Embryonic facial prominence (tissue), 1 donor: ENCODE measurements around the gene ADRA1B.

Experiments
- DNase-seq: peaks from one replicate; pipeline ENCODE4 v3.0.0-alpha.2; 2016; ENCODE audit errors: extremely low spot score

ADRA1B gene

GRCh38 chr5:159928122-159928909 is 12.0 kb downstream of the ADRA1B start:
- DNase-seq: no peak

- DNase-seq: no peak
Measured at GRCh38 chr5:159929176-159929575, 12.9 kb downstream of the ADRA1B start.

GRCh38 chr5:159933531-159934485 is 17.5 kb downstream of the ADRA1B start:
- DNase-seq: no peak

- DNase-seq: no peak
Measured at GRCh38 chr5:159935946-159936345, 19.7 kb downstream of the ADRA1B start.

- DNase-seq: no peak
Measured at GRCh38 chr5:159936686-159937329, 20.5 kb downstream of the ADRA1B start.

GRCh38 chr5:159937580-159937979 is 21.3 kb downstream of the ADRA1B start:
- no peak for DNase-seq

GRCh38 chr5:159943326-159943725 is 27.0 kb downstream of the ADRA1B start:
- no peak for DNase-seq

GRCh38 chr5:159944056-159944600 is 27.8 kb downstream of the ADRA1B start:
- DNase-seq: no peak

- DNase-seq: no peak
Measured at GRCh38 chr5:159945359-159945758, 29.1 kb downstream of the ADRA1B start.

- no peak for DNase-seq
Measured at GRCh38 chr5:159947708-159948358, 31.6 kb downstream of the ADRA1B start.

- DNase-seq: no peak
Measured at GRCh38 chr5:159951387-159951786, 35.1 kb downstream of the ADRA1B start.

GRCh38 chr5:159951834-159952233 is 35.6 kb downstream of the ADRA1B start:
- DNase-seq: no peak

GRCh38 chr5:159953609-159954008 is 37.3 kb downstream of the ADRA1B start:
- DNase-seq: no peak

GRCh38 chr5:159955056-159955624 is 38.9 kb downstream of the ADRA1B start:
- DNase-seq: no peak

- DNase-seq: no peak
Measured at GRCh38 chr5:159956074-159956473, 39.8 kb downstream of the ADRA1B start.

- no peak for DNase-seq
Measured at GRCh38 chr5:159961176-159962160, 45.2 kb downstream of the ADRA1B start.

GRCh38 chr5:159962214-159962613 is 45.9 kb downstream of the ADRA1B start:
- no peak for DNase-seq

- DNase-seq: no peak
Measured at GRCh38 chr5:159963935-159964334, 47.7 kb downstream of the ADRA1B start.

GRCh38 chr5:159965031-159965837 is 49.0 kb downstream of the ADRA1B start:
- DNase-seq: no peak
